HepG2 (cell line): Measurements from ENCODE around the gene HOXB5. TPM values are rescaled to one million over a fixed set of nuclear protein-coding genes. Genes with fewer than 3 reads are reported as not detected.

Source experiments
- ATAC-seq: fragments of 200-7000 bp; cut with Tn5 transposase; 3 replicates; pipeline ENCODE4 v1.9.1; 2020; ENCODE audit warnings: mild to moderate bottlenecking, moderate library complexity
- BruUV-seq: library from RNA; stranded (reverse); fragments of 400-500 nt; replicated peaks from 2 replicates; lab custom pipeline; 2021; lab: Mats Ljungman, UMichigan
- CTCF ChIA-PET: fragments of 300-600 bp; formaldehyde crosslinking; extraction: SDS; loops from one replicate; lab custom pipeline; 2021; ENCODE audit warnings: low total read pairs, inconsistent platforms, low intra/inter-chr PET ratio; lab: Yijun Ruan, JAX
- POLR2A ChIA-PET: fragments of 350-600 bp; sonication (Branson Sonifier 250); formaldehyde crosslinking; loops from one replicate; lab custom pipeline; 2020; ENCODE audit warnings: antibody characterized with exemption, inconsistent platforms; lab: Yijun Ruan, JAX
- DNase-seq: peaks from one replicate; pipeline ENCODE4 v3.0.0-alpha.2; 2015; ENCODE audit warnings: low spot score
- FAIRE-seq: peaks from 3 replicates; lab custom pipeline; 2011; peaks lifted over from hg19 to GRCh38; lab: Jason Lieb, UNC
- H2AFZ ChIP-seq: one replicate; pipeline ENCODE4 v1.6.1; 2011; ENCODE audit warnings: low read length, inconsistent platforms
- H3K27ac ChIP-seq: fragments of 300-600 bp; 3 replicates; pipeline ENCODE4 v1.8.0; 2011; ENCODE audit warnings: mixed run types, mild to moderate bottlenecking, mixed read lengths, low read length, inconsistent platforms; ENCODE audit not compliant: insufficient read depth; ENCODE audit errors: extremely low read length
- H3K27me3 ChIP-seq, 2 experiments: fragments of 200-600 bp in 1 of 2; 2 replicates in 1 of 2; 3 replicates in 1 of 2; pipeline versions ENCODE4 v1.6.0 to v1.8.0; 2011; ENCODE audit warnings: low read length in 2 of 2, mild to moderate bottlenecking in 2 of 2, moderate library complexity in 2 of 2, inconsistent platforms in 1 of 2; ENCODE audit not compliant: insufficient read depth in 2 of 2, control insufficient read depth in 1 of 2
- H3K36me3 ChIP-seq, 2 experiments: fragments of 200-600 bp in 1 of 2; replicated peaks in 1 of 2; 2 replicates in 1 of 2; 3 replicates in 1 of 2; pipeline versions ENCODE4 v1.5.1 to v1.8.0; 2011; ENCODE audit warnings: low read length in 2 of 2, inconsistent platforms in 1 of 2; ENCODE audit not compliant: insufficient read depth in 2 of 2, control insufficient read depth in 1 of 2
- H3K4me1 ChIP-seq: 2 replicates; pipeline ENCODE4 v1.5.1; 2012; ENCODE audit warnings: low read length, inconsistent platforms; ENCODE audit not compliant: insufficient read depth
- H3K4me2 ChIP-seq: 2 replicates; pipeline ENCODE4 v1.6.0; 2011; ENCODE audit warnings: low read depth, low read length, inconsistent platforms
- H3K4me3 ChIP-seq, 3 experiments: fragments of 200-600 bp in 1 of 3; sonication (generic), shearing (Covaris generic) in 1 of 3; replicated peaks in 1 of 3; 2 replicates each; pipeline ENCODE4 v1.5.1; 2011 to 2016; ENCODE audit warnings: low read length in 3 of 3, inconsistent platforms in 2 of 3, low read depth in 2 of 3, mild to moderate bottlenecking in 2 of 3, control low read depth in 1 of 3, mixed read lengths in 1 of 3; ENCODE audit not compliant: insufficient read depth in 1 of 3
- H3K79me2 ChIP-seq: one replicate; pipeline ENCODE4 v1.6.1; 2011; ENCODE audit warnings: low read length, inconsistent platforms; ENCODE audit not compliant: insufficient read depth
- H3K9ac ChIP-seq: 2 replicates; pipeline ENCODE4 v1.6.0; 2011; ENCODE audit warnings: mild to moderate bottlenecking, low read depth, low read length, inconsistent platforms; ENCODE audit not compliant: insufficient read depth
- H3K9me3 ChIP-seq: 2 replicates; pipeline ENCODE4 v1.5.1; 2012; ENCODE audit warnings: mild to moderate bottlenecking, low read length
- H4K20me1 ChIP-seq: 2 replicates; pipeline ENCODE4 v1.6.0; 2011; ENCODE audit warnings: inconsistent platforms, mild to moderate bottlenecking, low read length, moderate library complexity; ENCODE audit not compliant: insufficient read depth
- BHLHE40 ChIP-seq: IDR thresholded peaks from 2 replicates; pipeline ENCODE4 v1.6.1; 2011; ENCODE audit warnings: low read length, improper control_type of control experiment
- E2F1 ChIP-seq: sonication (generic); formaldehyde crosslinking; IDR thresholded peaks from 2 replicates; pipeline ENCODE4 v1.5.0; 2020; ENCODE audit warnings: missing genetic modification reagents
- MBNL3 ChIP-seq: fragments of 250-450 bp; sonication (Bioruptor Pico); conservative IDR thresholded peaks from 2 replicates; pipeline ENCODE4 v1.8.0; 2022; ENCODE audit warnings: mild to moderate bottlenecking, inconsistent platforms
- MIXL1 ChIP-seq: IDR thresholded peaks from 2 replicates; pipeline ENCODE4 v1.6.1; 2016
- PCBP1 ChIP-seq: fragments of 200-400 bp; formaldehyde crosslinking; IDR thresholded peaks from 2 replicates; pipeline ENCODE4 v1.6.1; 2017; ENCODE audit warnings: mild to moderate bottlenecking, low read depth, low read length, borderline replicate concordance
- REST ChIP-seq, 2 experiments: IDR thresholded peaks; 2 replicates each; pipeline ENCODE4 v1.6.1; 2011 to 2012; ENCODE audit warnings: low read length in 2 of 2, borderline replicate concordance in 1 of 2, low read depth in 1 of 2, mild to moderate bottlenecking in 1 of 2, moderate library complexity in 1 of 2
- ZFP36L1 ChIP-seq: sonication (generic); formaldehyde crosslinking; IDR thresholded peaks from 2 replicates; pipeline ENCODE4 v1.8.0; 2022; ENCODE audit warnings: mild to moderate bottlenecking, missing genetic modification reagents, moderate library complexity
- ZNF709 ChIP-seq: sonication (generic); formaldehyde crosslinking; IDR thresholded peaks from 2 replicates; pipeline ENCODE4 v1.5.0; 2020; ENCODE audit warnings: mild to moderate bottlenecking, missing genetic modification reagents
- WGBS: methylation state at CpG from one replicate; pipeline ENCODE4 v1.1.6; 2017; ENCODE audit warnings: low lambda C conversion rate; 5-methylcytosine and 5-hydroxymethylcytosine counted together
- in situ Hi-C: cut with HindIII; loops from 2 replicates; pipeline ENCODE4 v1.10.0; 2017; ENCODE audit warnings: low pct_unique_long_range_greater_than_20kb; ENCODE audit not compliant: extremely low pct_ligation_motif_present
- intact Hi-C: fragments of 100-400 bp; cut with micrococcal nuclease; formaldehyde crosslinking; loops from one replicate; pipeline ENCODE4 v1.10.0; 2022; ENCODE audit not compliant: unreplicated experiment
- polyA plus RNA-seq, 8 experiments: library from polyadenylated mRNA; depleted of rRNA in 3 of 8; stranded (reverse) in 7 of 8; unstranded in 1 of 8; fragments of >200 nt; fragmentation: Illumina TruSeq in 4 of 8; extraction: Trizol in 4 of 8; gene quantifications; 2 replicates each; pipeline versions ENCODE4 v1.2.1 to v1.2.3, GENCODE V29; 2011 to 2016; ENCODE audit warnings: low read depth in 4 of 8, missing spikeins in 1 of 8, mixed read lengths in 1 of 8; ENCODE audit not compliant: insufficient read depth in 1 of 8
- total RNA-seq, 5 experiments: library from RNA; depleted of rRNA; stranded (reverse); fragments of >200 nt; fragmentation: Illumina TruSeq; extraction: Trizol; gene quantifications; 2 replicates each; pipeline ENCODE4 v1.2.3, GENCODE V29; 2016; ENCODE audit warnings: low read depth in 1 of 5
- TF ChIP-seq, protein P1 (sequence below): sonication (generic); formaldehyde crosslinking; IDR thresholded peaks from 2 replicates; pipeline ENCODE4 v1.8.0; 2022; ENCODE audit warnings: mild to moderate bottlenecking, missing genetic modification reagents, moderate library complexity
- TF ChIP-seq, protein P2 (sequence below): IDR thresholded peaks from 2 replicates; pipeline ENCODE4 v1.6.1; 2016; ENCODE audit warnings: missing biosample characterization, missing genetic modification reagents, low read depth

The HOXB5 gene
- total and polyA plus RNA-seq, 2 of the 13 experiments (the other 11 are each of a cell fraction or from before 2014, with no cell fraction given), result not detected

- ATAC-seq, result no peak
- in situ Hi-C loops (no loop called here), intact Hi-C loops (no loop called here)
- H3K4me2 ChIP-seq, result no peak overlapping the region
- ChIA-PET POLR2A (no interaction called here), CTCF (no interaction called here)
- TF ChIP-seq ZNF709 (CRISPR knock-in tag), result no peak
- no peak for TF ChIP-seq BHLHE40
- TF ChIP-seq, protein P1, sequence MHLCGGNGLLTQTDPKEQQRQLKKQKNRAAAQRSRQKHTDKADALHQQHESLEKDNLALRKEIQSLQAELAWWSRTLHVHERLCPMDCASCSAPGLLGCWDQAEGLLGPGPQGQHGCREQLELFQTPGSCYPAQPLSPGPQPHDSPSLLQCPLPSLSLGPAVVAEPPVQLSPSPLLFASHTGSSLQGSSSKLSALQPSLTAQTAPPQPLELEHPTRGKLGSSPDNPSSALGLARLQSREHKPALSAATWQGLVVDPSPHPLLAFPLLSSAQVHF (CRISPR knock-in tag), result no peak
- TF ChIP-seq REST (IDR thresholded peaks at IDR 0.05; ENCODE audit: borderline replicate concordance in 1 of 2, low read depth in 1 of 2, low read length in 2 of 2), result no peak
- TF ChIP-seq MBNL3 (CRISPR knock-in tag), result no peak
- TF ChIP-seq, protein P2, sequence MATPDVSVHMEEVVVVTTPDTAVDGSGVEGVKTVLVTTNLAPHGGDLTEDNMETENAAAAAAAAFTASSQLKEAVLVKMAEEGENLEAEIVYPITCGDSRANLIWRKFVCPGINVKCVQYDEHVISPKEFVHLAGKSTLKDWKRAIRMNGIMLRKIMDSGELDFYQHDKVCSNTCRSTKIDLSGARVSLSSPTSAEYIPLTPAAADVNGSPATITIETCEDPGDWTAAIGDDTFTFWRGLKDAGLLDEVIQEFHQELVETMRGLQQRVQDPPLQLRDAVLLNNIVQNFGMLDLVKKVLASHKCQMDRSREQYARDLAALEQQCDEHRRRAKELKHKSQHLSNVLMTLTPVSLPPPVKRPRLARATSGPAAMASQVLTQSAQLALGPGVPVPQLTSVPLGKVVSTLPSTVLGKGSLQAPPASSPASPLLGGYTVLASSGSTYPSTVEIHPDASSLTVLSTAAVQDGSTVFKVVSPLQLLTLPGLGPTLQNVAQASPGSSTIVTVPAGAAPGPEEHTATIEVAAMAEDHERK (CRISPR knock-in tag), result no peak
- no peak for TF ChIP-seq MIXL1 (CRISPR knock-in tag)
- no peak for TF ChIP-seq ZFP36L1 (CRISPR knock-in tag)
- TF ChIP-seq PCBP1, result no peak
- no peak for TF ChIP-seq E2F1
- no peaks in the 10 kb centered on the region for H3K9me3 ChIP-seq
- no peaks in the 10 kb centered on the region for H3K4me1 ChIP-seq
- no peaks in the 10 kb centered on the region for H3K79me2 ChIP-seq
- H3K36me3 ChIP-seq, result no peaks in the 10 kb centered on the region
- peaks cover 35 to 89% of the 10 kb centered on the region in 2 experiments for H3K27me3 ChIP-seq
- H3K4me3 ChIP-seq, result no peak overlapping the region
- no peak for DNase-seq
- BruUV-seq, result no TSS peak
- no peak overlapping the region for H3K27ac ChIP-seq
- no peak overlapping the region for H3K9ac ChIP-seq
- 26% methylated on average over 43 of the region's 43 CpGs for WGBS
- no peaks in the 10 kb centered on the region; the same call in 1 of the 2 replicates for H4K20me1 ChIP-seq
- no peak overlapping the region for H2AFZ ChIP-seq
- FAIRE-seq, result no peak
These were observed 16.9 kb downstream of the HOXB5 start for GRCh38 chr17:48576479-48577309.
